ENCODE measurements around the gene MSLN. TPM values are rescaled to one million over a fixed set of nuclear protein-coding genes. Genes with fewer than 3 reads are reported as not detected.

The MSLN gene
- total and polyA plus RNA-seq, 9 of the 15 experiments (the other 6 are each of a cell fraction or from before 2014, with no cell fraction given) = not detected

- peak overlapping the region in 1 of 2 experiments; percentile 61; a peak in 1 of 4 replicates for H3K9ac ChIP-seq (ENCODE audit: insufficient read depth in 1 of 2, low read depth in 2 of 2, low read length in 2 of 2)
Measured at GRCh38 chr16:766008-766819, 5.7 kb downstream of the MSLN start.

More at GRCh38 chr16:766008-766819, 5.7 kb downstream of the MSLN start:
- H4K20me1 ChIP-seq (replicated peaks; ENCODE audit: control insufficient read depth, insufficient read depth, low read length) = 0 out of 2 replicates have a peak, but pooled peaks cover 3% of the 10 kb centered on the region
- ChIA-PET CTCF (ENCODE audit: low intra/inter-chr PET ratio) (no interaction called here), POLR2A (interaction anchor here (1.0 to 1.5 kb wide), 2 partner anchors 24 to 25 kb away, joined by 3 to 4 read pairs; partner anchors contain the start of gene CIAO3)
- no peak for FAIRE-seq
- H3K27me3 ChIP-seq (ENCODE audit: control insufficient read depth in 2 of 2, insufficient read depth in 2 of 2, low read length in 2 of 2) = peaks cover 0 to 6% of the 10 kb centered on the region in 2 experiments; a peak in 1 of 5 replicates
- 15% methylated on average over 27 of the region's 29 CpGs for WGBS (ENCODE audit: insufficient coverage, low coverage, missing lambda C conversion rate)
- no peak overlapping the region for H3K4me2 ChIP-seq (ENCODE audit: insufficient read depth, low read length)
- in situ Hi-C loops (cut with MboI) (no loop called here), intact Hi-C loops (cut with micrococcal nuclease) (no loop called here)
- H3K4me1 ChIP-seq (replicated peaks in 1 of 2; ENCODE audit: control insufficient read depth in 2 of 2, insufficient read depth in 2 of 2, low read length in 2 of 2) = peaks cover 0 to 80% of the 10 kb centered on the region in 2 experiments; a peak in 2 of 5 replicates
- H3K9me1 ChIP-seq (ENCODE audit: control insufficient read depth, insufficient read depth, low read length) = no peaks in the 10 kb centered on the region
- H3K79me2 ChIP-seq (ENCODE audit: control insufficient read depth, insufficient read depth, low read length) = no peaks in the 10 kb centered on the region
- no peak overlapping the region for H2AFZ ChIP-seq (ENCODE audit: low read depth, low read length)
- DNase-seq (ENCODE audit: extremely low read depth in 1 of 4, low spot score in 3 of 4) = no peak
- H3K36me3 ChIP-seq (ENCODE audit: control insufficient read depth, insufficient read depth, low read length) = no peaks in the 10 kb centered on the region
- TF ChIP-seq ZNF609 (CRISPR knock-in tag; IDR thresholded peaks at IDR 0.05; ENCODE audit: borderline replicate concordance) = no peak
- peak; percentile 13; the same call in 1 of the 2 replicates for TF ChIP-seq TFAP4 (CRISPR knock-in tag; IDR thresholded peaks at IDR 0.05; ENCODE audit: borderline replicate concordance)
- peak; percentile 20 for TF ChIP-seq TBP (optimal IDR thresholded peaks at IDR 0.05; ENCODE audit: low read depth, low read length)
- ATAC-seq = no peak
- no TSS peak for BruUV-seq (replicated peaks)
- H3K27ac ChIP-seq (ENCODE audit: extremely low read depth, low read depth, low read length) = no peak overlapping the region
- no peak overlapping the region for H3K4me3 ChIP-seq
- H3K9me3 ChIP-seq (replicated peaks; ENCODE audit: control insufficient read depth, insufficient read depth, low read depth, low read length) = no peaks in the 10 kb centered on the region
